IMR-90 (cell line): ENCODE data around the gene EPB41L4A. TPM values are rescaled to one million over a fixed set of nuclear protein-coding genes. Genes with fewer than 3 reads are reported as not detected.

Experiments used
- ATAC-seq: fragments of 200-7000 bp; cut with Tn5 transposase; 2 replicates; pipeline ENCODE4 v1.9.1; 2020; ENCODE audit warnings: low read depth, mild to moderate bottlenecking, moderate library complexity
- BruUV-seq: library from RNA; stranded (reverse); fragments of 400-500 nt; replicated peaks from 2 replicates; lab custom pipeline; 2021; lab: Mats Ljungman, UMichigan
- CTCF ChIA-PET: fragments of 300-600 bp; formaldehyde crosslinking; extraction: SDS; loops from one replicate; lab custom pipeline; 2021; ENCODE audit warnings: antibody characterized with exemption; lab: Yijun Ruan, JAX
- POLR2A ChIA-PET: fragments of 300-600 bp; sonication (Branson Sonifier 250); formaldehyde crosslinking; loops from one replicate; lab custom pipeline; 2022; ENCODE audit warnings: antibody characterized with exemption; ENCODE audit not compliant: unreplicated experiment; lab: Charles Lee
- DNase-seq: peaks from one replicate; pipeline ENCODE4 v3.0.0; 2013
- H2AFZ ChIP-seq: replicated peaks from 2 replicates; pipeline ENCODE3; 2013; ENCODE audit warnings: low read length, mild to moderate bottlenecking; ENCODE audit not compliant: poor library complexity
- H2AK5ac ChIP-seq: 2 replicates; pipeline ENCODE4 v1.6.1; 2013; ENCODE audit warnings: low read depth, low read length, inconsistent platforms
- H2AK9ac ChIP-seq: replicated peaks from 2 replicates; pipeline ENCODE3; 2013; ENCODE audit warnings: mild to moderate bottlenecking, low read depth, low read length, moderate library complexity; ENCODE audit not compliant: poor library complexity
- H2BK120ac ChIP-seq: 2 replicates; pipeline ENCODE4 v1.6.1; 2013; ENCODE audit warnings: low read depth, low read length, inconsistent platforms
- H2BK15ac ChIP-seq: 3 replicates; pipeline ENCODE4 v1.6.1; 2013; ENCODE audit warnings: low read depth, low read length, inconsistent platforms
- H2BK20ac ChIP-seq: 2 replicates; pipeline ENCODE4 v1.6.1; 2013; ENCODE audit warnings: low read depth, mild to moderate bottlenecking, inconsistent platforms, low read length, moderate library complexity
- H2BK5ac ChIP-seq: 2 replicates; pipeline ENCODE4 v1.6.1; 2013; ENCODE audit warnings: mild to moderate bottlenecking, low read depth, low read length, inconsistent platforms; ENCODE audit not compliant: poor library complexity, severe bottlenecking
- H3K14ac ChIP-seq: replicated peaks from 2 replicates; pipeline ENCODE4 v1.6.1; 2013; ENCODE audit warnings: low read depth, low read length, inconsistent platforms
- H3K18ac ChIP-seq: 2 replicates; pipeline ENCODE4 v1.6.1; 2013; ENCODE audit warnings: low read depth, low read length, control low read depth
- H3K23ac ChIP-seq: 2 replicates; pipeline ENCODE4 v1.6.1; 2013; ENCODE audit warnings: low read depth, low read length, inconsistent platforms
- H3K27ac ChIP-seq: 2 replicates; pipeline ENCODE4 v1.5.1; 2013; ENCODE audit warnings: mild to moderate bottlenecking, control low read depth, low read length; ENCODE audit not compliant: insufficient read depth
- H3K27me3 ChIP-seq: 2 replicates; pipeline ENCODE4 v1.6.1; 2013; ENCODE audit warnings: low read length; ENCODE audit not compliant: control insufficient read depth, insufficient read depth
- H3K36me3 ChIP-seq: 2 replicates; pipeline ENCODE4 v1.6.1; 2013; ENCODE audit warnings: low read length, mixed read lengths; ENCODE audit not compliant: control insufficient read depth, insufficient read depth
- H3K4ac ChIP-seq: 2 replicates; pipeline ENCODE4 v1.6.1; 2013; ENCODE audit warnings: low read depth, low read length, inconsistent platforms
- H3K4me1 ChIP-seq: 2 replicates; pipeline ENCODE4 v1.6.1; 2013; ENCODE audit warnings: low read length, mixed read lengths; ENCODE audit not compliant: control insufficient read depth, insufficient read depth
- H3K4me2 ChIP-seq: 2 replicates; pipeline ENCODE4 v1.6.1; 2013; ENCODE audit warnings: low read depth, mild to moderate bottlenecking, control low read depth, low read length, moderate library complexity
- H3K4me3 ChIP-seq: 2 replicates; pipeline ENCODE4 v1.5.1; 2013; ENCODE audit warnings: low read depth, mild to moderate bottlenecking, control low read depth, low read length, moderate library complexity; ENCODE audit not compliant: insufficient read depth
- H3K56ac ChIP-seq: 2 replicates; pipeline ENCODE4 v1.6.1; 2013; ENCODE audit warnings: low read length, inconsistent platforms; ENCODE audit not compliant: insufficient read depth; ENCODE audit errors: extremely low read depth
- H3K79me1 ChIP-seq, 2 experiments: 2 replicates each; pipeline ENCODE4 v1.6.1; 2013; ENCODE audit warnings: low read length in 2 of 2, inconsistent platforms in 1 of 2, low read depth in 1 of 2
- H3K9ac ChIP-seq: 2 replicates; pipeline ENCODE4 v1.6.1; 2013; ENCODE audit warnings: low read depth, low read length, control low read depth
- H3K9me1 ChIP-seq: 2 replicates; pipeline ENCODE4 v1.6.1; 2013; ENCODE audit warnings: low read length, inconsistent platforms; ENCODE audit not compliant: insufficient read depth
- H3K9me3 ChIP-seq: 2 replicates; pipeline ENCODE4 v1.6.1; 2013; ENCODE audit warnings: low read length; ENCODE audit not compliant: control insufficient read depth, insufficient read depth
- H4K20me1 ChIP-seq: 2 replicates; pipeline ENCODE4 v1.6.1; 2013; ENCODE audit warnings: low read length, inconsistent platforms; ENCODE audit not compliant: insufficient read depth
- H4K5ac ChIP-seq: 2 replicates; pipeline ENCODE4 v1.6.1; 2013; ENCODE audit warnings: mild to moderate bottlenecking, low read depth, low read length, control low read depth
- H4K8ac ChIP-seq, 2 experiments: 2 replicates each; pipeline ENCODE4 v1.6.1; 2013; ENCODE audit warnings: low read depth in 2 of 2, low read length in 2 of 2, control low read depth in 1 of 2, inconsistent platforms in 1 of 2
- H4K91ac ChIP-seq: 2 replicates; pipeline ENCODE4 v1.6.1; 2013; ENCODE audit warnings: low read depth, low read length, inconsistent platforms; ENCODE audit not compliant: insufficient read depth
- BHLHE40 ChIP-seq: fragments of 150-350 bp; IDR thresholded peaks from 2 replicates; pipeline ENCODE4 v1.6.1; 2016; ENCODE audit warnings: mild to moderate bottlenecking, low read depth, low read length
- CEBPB ChIP-seq: IDR thresholded peaks from 2 replicates; pipeline ENCODE4 v1.6.1; 2012; ENCODE audit warnings: low read depth, low read length, improper control_type of control experiment
- CHD1 ChIP-seq: IDR thresholded peaks from 2 replicates; pipeline ENCODE4 v1.6.1; 2012; ENCODE audit warnings: low read depth, low read length, improper control_type of control experiment
- ELK1 ChIP-seq: fragments of 150-350 bp; IDR thresholded peaks from 2 replicates; pipeline ENCODE4 v1.6.1; 2016; ENCODE audit warnings: low read depth, mild to moderate bottlenecking, low read length, moderate library complexity, borderline replicate concordance
- FOS ChIP-seq: fragments of 150-350 bp; IDR thresholded peaks from 2 replicates; pipeline ENCODE4 v1.6.1; 2016; ENCODE audit warnings: low read depth, low read length
- MAFK ChIP-seq: IDR thresholded peaks from 2 replicates; pipeline ENCODE4 v1.6.1; 2012; ENCODE audit warnings: low read depth, low read length, improper control_type of control experiment
- MAZ ChIP-seq: IDR thresholded peaks from 2 replicates; pipeline ENCODE4 v1.6.1; 2012; ENCODE audit warnings: low read depth, mild to moderate bottlenecking, low read length, improper control_type of control experiment, moderate library complexity, borderline replicate concordance
- MXI1 ChIP-seq: IDR thresholded peaks from 2 replicates; pipeline ENCODE4 v1.6.1; 2012; ENCODE audit warnings: low read depth, mild to moderate bottlenecking, low read length, moderate library complexity, borderline replicate concordance
- NFE2L2 ChIP-seq: fragments of 150-350 bp; IDR thresholded peaks from 2 replicates; pipeline ENCODE4 v1.6.1; 2016; ENCODE audit warnings: low read depth, mild to moderate bottlenecking, low read length
- POLR2A ChIP-seq: IDR thresholded peaks from 2 replicates; pipeline ENCODE4 v1.6.1; 2012; ENCODE audit warnings: mild to moderate bottlenecking, low read depth, low read length
- RAD21 ChIP-seq: IDR thresholded peaks from 2 replicates; pipeline ENCODE4 v1.6.1; 2012; ENCODE audit warnings: low read length, improper control_type of control experiment
- RCOR1 ChIP-seq: IDR thresholded peaks from 2 replicates; pipeline ENCODE4 v1.6.1; 2012; ENCODE audit warnings: mild to moderate bottlenecking, low read length, improper control_type of control experiment; ENCODE audit not compliant: insufficient replicate concordance
- RFX5 ChIP-seq: IDR thresholded peaks from 2 replicates; pipeline ENCODE4 v1.8.0; 2012; ENCODE audit warnings: low read depth, mild to moderate bottlenecking, low read length, moderate library complexity
- SMC3 ChIP-seq: fragments of 150-350 bp; IDR thresholded peaks from 2 replicates; pipeline ENCODE4 v1.6.1; 2016; ENCODE audit warnings: low read depth, mild to moderate bottlenecking, antibody characterized with exemption, low read length, moderate library complexity
- WGBS, 2 experiments: methylation state at CpG; one replicate each; pipeline versions ENCODE4 v1.1.5 to v1.1.7; 2013; ENCODE audit warnings: missing lambda C conversion rate in 2 of 2; ENCODE audit not compliant: insufficient read length in 1 of 2; ENCODE audit errors: extremely low coverage in 2 of 2; 5-methylcytosine and 5-hydroxymethylcytosine counted together
- dilution Hi-C: fragments of 300-500 bp; cut with HindIII; formaldehyde crosslinking; loops from one replicate; pipeline ENCODE4 v1.14.3; 2018; ENCODE audit warnings: low sequenced_read_pairs; ENCODE audit not compliant: unreplicated experiment
- in situ Hi-C: fragments of 300-500 bp; cut with MboI; formaldehyde crosslinking; loops from 3 replicates; pipeline ENCODE4 v1.14.3; 2019; ENCODE audit warnings: low sequenced_read_pairs, inconsistent platforms, mixed read lengths
- intact Hi-C: fragments of 100-400 bp; cut with micrococcal nuclease; formaldehyde crosslinking; loops from 2 replicates; pipeline ENCODE4 v1.10.0; 2022
- polyA plus RNA-seq, 3 experiments: library from polyadenylated mRNA; depleted of rRNA; stranded (reverse); fragments of >200 nt; gene quantifications; 2 replicates each; pipeline ENCODE4 v1.2.3, GENCODE V29; 2012; ENCODE audit warnings: low replicate concordance in 1 of 3
- total RNA-seq: library from RNA; depleted of rRNA; stranded (reverse); fragments of >200 nt; gene quantifications from 2 replicates; pipeline ENCODE4 v1.2.3, GENCODE V29; 2012
- TF ChIP-seq, protein P1 (sequence below): fragments of 150-350 bp; IDR thresholded peaks from 2 replicates; pipeline ENCODE4 v1.6.1; 2017; ENCODE audit warnings: mild to moderate bottlenecking, antibody characterized with exemption, low read length, low read depth
- TF ChIP-seq, protein P2 (sequence below): conservative IDR thresholded peaks from 2 replicates; pipeline ENCODE4 v1.5.1; 2012; ENCODE audit warnings: mild to moderate bottlenecking, low read depth, low read length, improper control_type of control experiment

Gene EPB41L4A
- total and polyA plus RNA-seq, 2 of the 4 experiments (the other 2 are of a cell fraction): under 0.01 to 0.02 TPM

- H3K4me3 ChIP-seq: no peak overlapping the region
- no peaks in the 10 kb centered on the region for H4K20me1 ChIP-seq
- BruUV-seq: no TSS peak
- no peak overlapping the region for H3K18ac ChIP-seq
- H3K9me3 ChIP-seq: no peaks in the 10 kb centered on the region
- dilution Hi-C loops (no loop called here), intact Hi-C loops (no loop called here), in situ Hi-C loops (no loop called here)
- no peak overlapping the region for H3K56ac ChIP-seq
- POLR2A ChIA-PET: no interaction called here
- H2AFZ ChIP-seq: no peak overlapping the region
- no peaks in the 10 kb centered on the region for H3K79me1 ChIP-seq
- no peak overlapping the region for H2BK20ac ChIP-seq
- DNase-seq: no peak
- TF ChIP-seq POLR2A (no peak), MXI1 (no peak), SMC3 (no peak), CHD1 (no peak), NFE2L2 (no peak), CEBPB (no peak), RCOR1 (no peak), MAFK (no peak), FOS (no peak), ELK1 (no peak), RAD21 (no peak), BHLHE40 (no peak), MAZ (no peak), RFX5 (no peak)
- TF ChIP-seq, protein P1, sequence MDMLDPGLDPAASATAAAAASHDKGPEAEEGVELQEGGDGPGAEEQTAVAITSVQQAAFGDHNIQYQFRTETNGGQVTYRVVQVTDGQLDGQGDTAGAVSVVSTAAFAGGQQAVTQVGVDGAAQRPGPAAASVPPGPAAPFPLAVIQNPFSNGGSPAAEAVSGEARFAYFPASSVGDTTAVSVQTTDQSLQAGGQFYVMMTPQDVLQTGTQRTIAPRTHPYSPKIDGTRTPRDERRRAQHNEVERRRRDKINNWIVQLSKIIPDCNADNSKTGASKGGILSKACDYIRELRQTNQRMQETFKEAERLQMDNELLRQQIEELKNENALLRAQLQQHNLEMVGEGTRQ: no peak
- TF ChIP-seq, protein P2, sequence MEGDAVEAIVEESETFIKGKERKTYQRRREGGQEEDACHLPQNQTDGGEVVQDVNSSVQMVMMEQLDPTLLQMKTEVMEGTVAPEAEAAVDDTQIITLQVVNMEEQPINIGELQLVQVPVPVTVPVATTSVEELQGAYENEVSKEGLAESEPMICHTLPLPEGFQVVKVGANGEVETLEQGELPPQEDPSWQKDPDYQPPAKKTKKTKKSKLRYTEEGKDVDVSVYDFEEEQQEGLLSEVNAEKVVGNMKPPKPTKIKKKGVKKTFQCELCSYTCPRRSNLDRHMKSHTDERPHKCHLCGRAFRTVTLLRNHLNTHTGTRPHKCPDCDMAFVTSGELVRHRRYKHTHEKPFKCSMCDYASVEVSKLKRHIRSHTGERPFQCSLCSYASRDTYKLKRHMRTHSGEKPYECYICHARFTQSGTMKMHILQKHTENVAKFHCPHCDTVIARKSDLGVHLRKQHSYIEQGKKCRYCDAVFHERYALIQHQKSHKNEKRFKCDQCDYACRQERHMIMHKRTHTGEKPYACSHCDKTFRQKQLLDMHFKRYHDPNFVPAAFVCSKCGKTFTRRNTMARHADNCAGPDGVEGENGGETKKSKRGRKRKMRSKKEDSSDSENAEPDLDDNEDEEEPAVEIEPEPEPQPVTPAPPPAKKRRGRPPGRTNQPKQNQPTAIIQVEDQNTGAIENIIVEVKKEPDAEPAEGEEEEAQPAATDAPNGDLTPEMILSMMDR: no peak
- H3K9ac ChIP-seq: no peak overlapping the region
- ATAC-seq: no peak
- H2AK9ac ChIP-seq: no peak overlapping the region
- no peak overlapping the region for H3K23ac ChIP-seq
- no peak overlapping the region for H4K5ac ChIP-seq
- no peak overlapping the region for H2AK5ac ChIP-seq
- no peak overlapping the region for H4K8ac ChIP-seq
- H3K9me1 ChIP-seq: no peaks in the 10 kb centered on the region
- H3K4ac ChIP-seq: no peak overlapping the region
- no peaks in the 10 kb centered on the region for H3K36me3 ChIP-seq
- no peak overlapping the region for H2BK15ac ChIP-seq
- CTCF ChIA-PET: no interaction called here
- H2BK5ac ChIP-seq: no peak overlapping the region
- no peak overlapping the region for H3K27ac ChIP-seq
- no peak overlapping the region for H4K91ac ChIP-seq
- WGBS, 2 experiments: 0% methylated on average over 1 of the region's 5 CpGs; no CpG with 5 or more reads in 1 of the 2 experiments
- no peak overlapping the region for H3K14ac ChIP-seq
- no peaks in the 10 kb centered on the region for H3K27me3 ChIP-seq
- no peak overlapping the region for H2BK120ac ChIP-seq
- no peaks in the 10 kb centered on the region for H3K4me1 ChIP-seq
- H3K4me2 ChIP-seq: no peak overlapping the region
Measured at GRCh38 chr5:112401924-112402323, 17.2 kb downstream of the EPB41L4A start.
